ENCODE data around the gene ARMCX1. TPM values are rescaled to one million over a fixed set of nuclear protein-coding genes. Genes with fewer than 3 reads are reported as not detected.

ARMCX1 gene
- total RNA-seq: 49.4 and 60.6 TPM in 2 replicates

DNA sequence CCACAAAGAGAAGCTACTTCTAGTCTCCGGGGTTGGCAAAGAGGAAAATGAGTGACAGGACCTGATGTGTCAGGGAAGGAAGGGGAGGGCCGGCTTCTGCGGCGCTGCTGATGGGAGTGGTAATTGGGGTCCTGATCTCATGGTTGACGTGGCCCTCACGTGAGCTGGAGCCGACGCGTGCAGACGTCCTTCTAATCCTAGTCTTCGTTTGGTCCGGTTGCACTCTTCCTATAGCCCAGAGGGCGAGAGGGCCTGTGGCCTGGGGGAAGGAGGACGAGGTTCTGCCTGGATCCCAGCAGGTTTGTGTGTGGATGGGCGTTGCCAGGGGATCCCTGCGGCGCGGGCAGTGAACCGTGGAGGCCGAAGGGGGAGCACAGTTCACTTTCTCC, at the start of gene ARMCX1:
Gene ARMCX1, plus strand, starts transcription at position 186 of the 389 bp plus-strand sequence. CDS start 2,384 bp downstream, outside the sequence.

Other genes with a start within 250 kb of the ARMCX1 start
- gene TIMM8A, start 201.8 kb upstream of the ARMCX1 start, total RNA-seq: 2.1 and 2.6 TPM in 2 replicates
- gene BTK, start 164.4 kb upstream of the ARMCX1 start, total RNA-seq: not detected in 2 replicates
- 507 and 859 TPM in 2 replicates for gene RPL36A, start 159.5 kb upstream of the ARMCX1 start, total RNA-seq
- 23.6 and 25.3 TPM in 2 replicates for gene GLA, start 142.6 kb upstream of the ARMCX1 start, total RNA-seq
- gene HNRNPH2, start 142.3 kb upstream of the ARMCX1 start, total RNA-seq: 87.5 and 102 TPM in 2 replicates
- gene ARMCX4, start 65.1 kb upstream of the ARMCX1 start, total RNA-seq: 4.1 and 4.8 TPM in 2 replicates
- 25.2 and 29.9 TPM in 2 replicates for gene ARMCX6, start 67.5 kb downstream of the ARMCX1 start, total RNA-seq
- 61.2 and 90.8 TPM in 2 replicates for gene ARMCX3, start 72.6 kb downstream of the ARMCX1 start, total RNA-seq
- 76.7 and 109 TPM in 2 replicates for gene ARMCX2, start 109.3 kb downstream of the ARMCX1 start, total RNA-seq

All from smooth muscle cell of bladder (primary cell).